ENCODE results near the gene WWP2. TPM values are rescaled to one million over a fixed set of nuclear protein-coding genes. Genes with fewer than 3 reads are reported as not detected.

Gene WWP2
- total and polyA plus RNA-seq, 2 donors (not counting 3 experiments of a cell fraction or from before 2014, with no cell fraction given) = 17.9 to 44.9 TPM

- H2AFZ ChIP-seq (ENCODE audit: low read depth, low read length) = peak overlapping the region; percentile 46
- dilution Hi-C loops (cut with MboI; ENCODE audit: extremely low pct_ligation_motif_present, low sequenced_read_pairs) = no loop called here
- BruUV-seq (replicated peaks) = no TSS peak
- peak overlapping the region; percentile 22 for H3K9ac ChIP-seq (replicated peaks; ENCODE audit: extremely low read depth, insufficient read depth, low read length)
- CTCF ChIA-PET = no interaction called here
- H3K36me3 ChIP-seq (ENCODE audit: control insufficient read depth in 2 of 2, extremely low read depth in 1 of 2, insufficient read depth in 2 of 2, low read length in 2 of 2) = no peaks in the 10 kb centered on the region
- TF ChIP-seq MAX (IDR thresholded peaks at IDR 0.05; ENCODE audit: insufficient read depth, insufficient read length) (no peak), FOS (IDR thresholded peaks at IDR 0.05; ENCODE audit: borderline replicate concordance, insufficient read depth, low read length) (peak; percentile 38), GATA2 (IDR thresholded peaks at IDR 0.05; ENCODE audit: insufficient read depth, insufficient read length, low read depth, low read length) (no peak), POLR2A (IDR thresholded peaks at IDR 0.05; ENCODE audit: low read depth, low read length) (no peak), CTCF (IDR thresholded peaks at IDR 0.05; ENCODE audit: extremely low read depth in 1 of 2, insufficient read depth in 1 of 2, low read depth in 1 of 2, low read length in 2 of 2) (no peak), JUN (IDR thresholded peaks at IDR 0.05; ENCODE audit: borderline replicate concordance, insufficient read depth, insufficient read length, low read depth) (peak; percentile 55), EZH2 (IDR thresholded peaks at IDR 0.05; ENCODE audit: borderline replicate concordance, low read depth, low read length, severe bottlenecking) (no peak)
- peak overlapping the region; percentile 71 for H3K27ac ChIP-seq (ENCODE audit: insufficient read depth, low read depth, low read length)
- no peaks in the 10 kb centered on the region for H4K20me1 ChIP-seq (replicated peaks; ENCODE audit: control insufficient read depth, extremely low read depth, insufficient read depth, low read length)
- H3K79me2 ChIP-seq (ENCODE audit: control insufficient read depth, insufficient read depth, low read length) = no peaks in the 10 kb centered on the region
- DNase-seq (ENCODE audit: low read depth, low spot score) (peak; percentile 66), FAIRE-seq (peak; percentile 83)
- no peaks in the 10 kb centered on the region for H3K9me1 ChIP-seq (replicated peaks; ENCODE audit: control insufficient read depth, extremely low read depth, insufficient read depth, low read length)
- H3K4me2 ChIP-seq (ENCODE audit: insufficient read depth, low read length) = peak overlapping the region; percentile 12
- H3K4me1 ChIP-seq (ENCODE audit: control insufficient read depth, extremely low read depth, insufficient read depth, low read length) = peaks cover 11% of the 10 kb centered on the region
- H3K4me3 ChIP-seq (replicated peaks in 1 of 3; ENCODE audit: insufficient read depth in 1 of 3, low read depth in 1 of 3, low read length in 3 of 3) = no peak overlapping the region
- H3K27me3 ChIP-seq (ENCODE audit: control insufficient read depth in 2 of 2, insufficient read depth in 2 of 2, low read length in 2 of 2) = no peaks in the 10 kb centered on the region
- H3K9me3 ChIP-seq (replicated peaks; ENCODE audit: control insufficient read depth, insufficient read depth, low read length) = no peaks in the 10 kb centered on the region
- POLR2A ChIA-PET = no interaction called here
- intact Hi-C loops (cut with micrococcal nuclease) = no loop called here
These were observed 93.5 kb downstream of the WWP2 start for GRCh38 chr16:69855592-69855991.

Data from endothelial cell of umbilical vein (primary cell).